Parathyroid adenoma (tissue), 2 donors: ENCODE measurements around the gene IL27RA.

Experiments used
- H2AFZ ChIP-seq: fragments of 300-600 bp; sonication (generic); one replicate; pipeline ENCODE4 v1.7.0; 2017; ENCODE audit warnings: antibody characterized with exemption, mild to moderate bottlenecking
- H3K27ac ChIP-seq: fragments of 300-600 bp; sonication (generic); one replicate; pipeline ENCODE4 v1.7.0; 2017
- H3K27me3 ChIP-seq: fragments of 300-600 bp; sonication (generic); one replicate; pipeline ENCODE4 v1.7.0; 2017; ENCODE audit warnings: low read length; ENCODE audit not compliant: control insufficient read depth, insufficient read depth
- H3K36me3 ChIP-seq: fragments of 300-600 bp; sonication (generic); one replicate; pipeline ENCODE4 v1.7.0; 2017; ENCODE audit warnings: low read length; ENCODE audit not compliant: control insufficient read depth, insufficient read depth
- H3K4me1 ChIP-seq: fragments of 300-600 bp; sonication (generic); one replicate; pipeline ENCODE4 v1.7.0; 2017; ENCODE audit warnings: control low read depth
- H3K4me2 ChIP-seq: fragments of 300-600 bp; sonication (generic); one replicate; pipeline ENCODE4 v1.7.0; 2017; ENCODE audit warnings: low read length
- H3K4me3 ChIP-seq: fragments of 300-600 bp; sonication (generic); one replicate; pipeline ENCODE4 v1.7.0; 2017; ENCODE audit warnings: low read depth, low read length
- H3K79me2 ChIP-seq: fragments of 300-600 bp; sonication (generic); one replicate; pipeline ENCODE4 v1.7.0; 2017; ENCODE audit warnings: control low read depth
- H3K9ac ChIP-seq: fragments of 300-600 bp; sonication (generic); one replicate; pipeline ENCODE4 v1.7.0; 2017; ENCODE audit warnings: mild to moderate bottlenecking
- H3K9me3 ChIP-seq: fragments of 300-600 bp; sonication (generic); one replicate; pipeline ENCODE4 v1.7.0; 2017; ENCODE audit warnings: low read length; ENCODE audit not compliant: control insufficient read depth
- TF ChIP-seq, protein P1 (sequence below): fragments of 300-600 bp; sonication (generic); IDR thresholded peaks from one replicate; pipeline ENCODE4 v1.7.0; 2017; ENCODE audit warnings: antibody characterized with exemption, mild to moderate bottlenecking
- donor health status: primary hyperparathyroidism.

IL27RA gene

DNA sequence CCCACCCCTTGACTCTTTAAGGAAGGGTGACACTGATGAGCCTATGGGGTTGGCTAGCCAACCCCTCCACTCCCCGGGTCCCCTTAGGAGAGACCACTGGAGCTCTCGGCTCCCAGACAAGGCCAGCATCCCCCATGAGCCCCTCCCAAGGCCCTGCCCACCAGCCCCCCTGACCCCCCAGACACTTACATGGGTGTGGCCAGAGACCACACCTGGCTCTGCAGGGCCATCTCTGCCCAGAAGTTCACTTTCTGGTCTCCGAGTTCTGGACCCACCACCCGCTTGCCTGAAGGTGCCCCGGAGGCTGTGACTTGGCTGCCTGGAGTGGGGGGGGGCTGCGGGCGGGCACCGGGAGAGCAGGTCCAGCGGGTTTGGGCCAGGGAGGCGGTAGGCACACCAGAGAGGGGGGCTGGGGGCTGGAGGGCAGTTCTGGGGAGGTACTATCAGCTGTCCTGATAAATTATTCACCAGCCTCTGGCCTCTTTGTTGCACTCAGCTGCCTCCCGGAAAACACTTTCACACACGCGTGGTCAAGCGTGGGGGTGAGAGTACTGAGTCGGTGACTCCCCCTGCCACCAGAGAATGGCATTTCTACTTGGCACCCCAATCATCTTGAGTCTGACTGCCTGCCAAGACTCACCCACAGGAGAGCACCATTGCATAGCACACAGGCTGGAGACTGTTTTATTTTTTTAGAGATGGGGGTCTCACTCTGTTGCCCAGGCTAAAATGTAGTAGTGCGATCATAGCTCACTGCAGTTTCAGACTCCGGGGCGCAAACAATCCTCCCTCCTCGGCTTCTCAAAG, 30.4 kb downstream of the IL27RA start, which contains the start of gene PALM3:
PALM3 (minus strand) TSS at position 326 of the 807 bp plus-strand sequence; CDS start at position 230, 96 bp downstream.
- Histone ChIP-seq H2AFZ (peak within 1 kb of the TSS; percentile 62), H3K9me3 (no peaks in the 10 kb centered on the region), H3K9ac (no peak within 1 kb of the TSS), H3K79me2 (no peaks in the 10 kb centered on the region), H3K36me3 (no peaks in the 10 kb centered on the region), H3K4me3 (peak within 1 kb of the TSS; percentile 84), H3K4me1 (peaks cover 7% of the 10 kb centered on the region), H3K27me3 (no peaks in the 10 kb centered on the region), H3K27ac (peak within 1 kb of the TSS; percentile 56), H3K4me2 (peak within 1 kb of the TSS; percentile 72)
- TF ChIP-seq, protein P1, sequence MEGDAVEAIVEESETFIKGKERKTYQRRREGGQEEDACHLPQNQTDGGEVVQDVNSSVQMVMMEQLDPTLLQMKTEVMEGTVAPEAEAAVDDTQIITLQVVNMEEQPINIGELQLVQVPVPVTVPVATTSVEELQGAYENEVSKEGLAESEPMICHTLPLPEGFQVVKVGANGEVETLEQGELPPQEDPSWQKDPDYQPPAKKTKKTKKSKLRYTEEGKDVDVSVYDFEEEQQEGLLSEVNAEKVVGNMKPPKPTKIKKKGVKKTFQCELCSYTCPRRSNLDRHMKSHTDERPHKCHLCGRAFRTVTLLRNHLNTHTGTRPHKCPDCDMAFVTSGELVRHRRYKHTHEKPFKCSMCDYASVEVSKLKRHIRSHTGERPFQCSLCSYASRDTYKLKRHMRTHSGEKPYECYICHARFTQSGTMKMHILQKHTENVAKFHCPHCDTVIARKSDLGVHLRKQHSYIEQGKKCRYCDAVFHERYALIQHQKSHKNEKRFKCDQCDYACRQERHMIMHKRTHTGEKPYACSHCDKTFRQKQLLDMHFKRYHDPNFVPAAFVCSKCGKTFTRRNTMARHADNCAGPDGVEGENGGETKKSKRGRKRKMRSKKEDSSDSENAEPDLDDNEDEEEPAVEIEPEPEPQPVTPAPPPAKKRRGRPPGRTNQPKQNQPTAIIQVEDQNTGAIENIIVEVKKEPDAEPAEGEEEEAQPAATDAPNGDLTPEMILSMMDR, result no peak

DNA sequence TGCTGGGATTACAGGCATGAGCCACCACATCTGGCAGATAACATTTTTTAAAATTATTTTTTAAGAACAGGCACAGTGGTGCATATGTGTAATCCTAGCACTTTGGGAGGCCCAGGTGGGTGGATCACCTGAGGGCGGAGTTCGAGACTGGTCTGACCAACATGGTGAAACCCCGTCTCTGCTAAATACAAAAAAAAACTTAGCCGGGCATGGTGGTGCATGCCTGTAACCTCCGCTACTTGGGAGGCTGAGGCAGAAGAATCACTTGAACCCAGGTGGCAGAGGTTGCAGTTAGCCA, 30.9 kb downstream of the IL27RA start:
- H3K27me3 ChIP-seq, result no peaks in the 10 kb centered on the region
- H3K9me3 ChIP-seq, result no peaks in the 10 kb centered on the region
- H3K4me2 ChIP-seq, result peak overlapping the region; percentile 72
- H3K9ac ChIP-seq, result no peak overlapping the region
- no peak overlapping the region for H3K4me3 ChIP-seq
- no peak overlapping the region for H3K27ac ChIP-seq
- TF ChIP-seq, protein P1, result no peak
- peaks cover 7% of the 10 kb centered on the region for H3K4me1 ChIP-seq
- no peaks in the 10 kb centered on the region for H3K79me2 ChIP-seq
- H2AFZ ChIP-seq, result no peak overlapping the region
- no peaks in the 10 kb centered on the region for H3K36me3 ChIP-seq

DNA sequence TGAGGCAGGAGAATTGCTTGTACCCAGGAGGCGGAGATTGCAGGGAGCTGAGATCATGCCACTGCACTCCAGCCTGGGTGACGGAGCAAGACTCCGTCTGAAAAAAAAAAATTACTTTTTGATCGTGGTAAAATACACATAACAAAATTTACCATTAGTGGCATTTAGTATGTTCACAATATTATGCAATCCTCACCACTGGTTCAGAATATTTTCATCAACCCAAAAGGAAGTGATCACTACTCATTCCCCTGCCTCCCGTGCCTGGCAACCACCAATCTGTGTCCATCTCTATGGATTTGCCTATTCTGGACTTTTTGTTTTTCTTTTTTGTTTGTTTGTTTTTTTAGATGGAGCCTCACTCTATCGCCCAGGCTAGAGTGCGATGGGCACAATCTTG, 31.5 kb downstream of the IL27RA start:
- Histone ChIP-seq H3K36me3 (no peaks in the 10 kb centered on the region), H3K9ac (no peak overlapping the region), H3K4me3 (no peak overlapping the region), H3K79me2 (no peaks in the 10 kb centered on the region), H3K27me3 (no peaks in the 10 kb centered on the region), H2AFZ (no peak overlapping the region), H3K4me2 (no peak overlapping the region), H3K27ac (no peak overlapping the region), H3K9me3 (no peaks in the 10 kb centered on the region), H3K4me1 (peaks cover 7% of the 10 kb centered on the region)
- TF ChIP-seq, protein P1, result no peak

DNA sequence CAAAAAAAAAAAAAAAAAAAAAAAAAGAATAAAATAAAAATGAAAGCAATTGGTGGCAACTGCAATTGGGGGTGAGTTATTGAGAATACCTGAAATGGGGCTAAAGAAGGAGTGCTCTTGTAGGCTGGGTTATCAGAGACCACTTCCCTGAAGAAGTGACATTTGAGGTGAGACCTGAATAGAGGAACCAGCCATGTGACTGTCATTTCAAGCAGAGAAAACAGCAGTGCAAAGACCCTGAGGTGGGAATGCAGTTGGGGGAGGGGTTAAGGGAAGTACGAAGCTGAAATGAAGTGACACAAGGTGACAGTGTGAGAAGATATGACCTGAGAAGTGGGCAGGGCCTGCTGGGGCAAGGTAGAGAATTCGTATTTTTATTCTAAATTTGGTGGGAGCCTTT, 34.6 kb downstream of the IL27RA start:
- H3K4me2 ChIP-seq, result no peak overlapping the region
- no peak overlapping the region for H3K4me3 ChIP-seq
- H3K36me3 ChIP-seq, result no peaks in the 10 kb centered on the region
- no peaks in the 10 kb centered on the region for H3K79me2 ChIP-seq
- H3K27ac ChIP-seq, result no peak overlapping the region
- H3K9me3 ChIP-seq, result no peaks in the 10 kb centered on the region
- H3K27me3 ChIP-seq, result no peaks in the 10 kb centered on the region
- H3K4me1 ChIP-seq, result peaks cover 5% of the 10 kb centered on the region
- TF ChIP-seq, protein P1, result no peak
- H3K9ac ChIP-seq, result no peak overlapping the region
- H2AFZ ChIP-seq, result no peak overlapping the region
